HEK293T (cell line): ENCODE data around the gene ASCC1.

Experiments
- CTCF ChIA-PET: fragments of 350-600 bp; formaldehyde crosslinking; extraction: SDS; loops from one replicate; lab custom pipeline; 2021; ENCODE audit warnings: antibody characterized with exemption, inconsistent platforms; lab: Yijun Ruan, JAX
- POLR2A ChIA-PET: fragments of 350-600 bp; formaldehyde crosslinking; extraction: SDS; loops from one replicate; lab custom pipeline; 2020; ENCODE audit warnings: antibody characterized with exemption, inconsistent platforms; lab: Yijun Ruan, JAX
- DNase-seq: peaks from one replicate; pipeline ENCODE4 v3.0.0; 2012; ENCODE audit warnings: mixed read lengths; ENCODE audit errors: extremely low spot score
- ARNT ChIP-seq: fragments of 450-650 bp; IDR thresholded peaks from 2 replicates; pipeline ENCODE4 v1.6.1; 2017; ENCODE audit warnings: mild to moderate bottlenecking
- BHLHE40 ChIP-seq: fragments of 450-650 bp; IDR thresholded peaks from 2 replicates; pipeline ENCODE4 v1.6.1; 2016; ENCODE audit warnings: mild to moderate bottlenecking, moderate library complexity, borderline replicate concordance
- CTBP1 ChIP-seq: fragments of 450-650 bp; IDR thresholded peaks from 2 replicates; pipeline ENCODE4 v1.6.1; 2016; ENCODE audit warnings: borderline replicate concordance
- ELF4 ChIP-seq: fragments of 450-650 bp; IDR thresholded peaks from 2 replicates; pipeline ENCODE4 v1.6.1; 2017; ENCODE audit warnings: antibody characterized with exemption
- FOXA1 ChIP-seq: fragments of 450-650 bp; IDR thresholded peaks from 2 replicates; pipeline ENCODE4 v1.6.1; 2016; ENCODE audit warnings: mild to moderate bottlenecking
- FOXK2 ChIP-seq: fragments of 450-650 bp; IDR thresholded peaks from 2 replicates; pipeline ENCODE4 v1.6.1; 2016; ENCODE audit warnings: mild to moderate bottlenecking
- FOXM1 ChIP-seq: fragments of 450-650 bp; IDR thresholded peaks from 2 replicates; pipeline ENCODE4 v1.6.1; 2017; ENCODE audit warnings: mild to moderate bottlenecking, borderline replicate concordance
- HDGF ChIP-seq: fragments of 450-650 bp; IDR thresholded peaks from 2 replicates; pipeline ENCODE4 v1.6.1; 2017; ENCODE audit warnings: antibody characterized with exemption, borderline replicate concordance
- L3MBTL2 ChIP-seq: fragments of 450-650 bp; conservative IDR thresholded peaks from 2 replicates; pipeline ENCODE4 v1.6.1; 2016; ENCODE audit warnings: mild to moderate bottlenecking
- LEF1 ChIP-seq: fragments of 450-650 bp; IDR thresholded peaks from 2 replicates; pipeline ENCODE4 v1.6.1; 2017; ENCODE audit warnings: mild to moderate bottlenecking, borderline replicate concordance
- NFRKB ChIP-seq: fragments of 450-650 bp; IDR thresholded peaks from 2 replicates; pipeline ENCODE4 v1.6.1; 2016; ENCODE audit warnings: mild to moderate bottlenecking, moderate library complexity
- PKNOX1 ChIP-seq: fragments of 450-650 bp; IDR thresholded peaks from 2 replicates; pipeline ENCODE4 v1.6.1; 2016
- SP1 ChIP-seq: fragments of 450-650 bp; IDR thresholded peaks from 2 replicates; pipeline ENCODE4 v1.6.1; 2017
- SUZ12 ChIP-seq: fragments of 450-650 bp; IDR thresholded peaks from 2 replicates; pipeline ENCODE4 v1.6.1; 2016; ENCODE audit warnings: mild to moderate bottlenecking
- TARDBP ChIP-seq: fragments of 450-650 bp; IDR thresholded peaks from 2 replicates; pipeline ENCODE4 v1.6.1; 2016
- ZNF384 ChIP-seq: fragments of 450-650 bp; IDR thresholded peaks from 2 replicates; pipeline ENCODE4 v1.6.1; 2016

The ASCC1 gene

DNA sequence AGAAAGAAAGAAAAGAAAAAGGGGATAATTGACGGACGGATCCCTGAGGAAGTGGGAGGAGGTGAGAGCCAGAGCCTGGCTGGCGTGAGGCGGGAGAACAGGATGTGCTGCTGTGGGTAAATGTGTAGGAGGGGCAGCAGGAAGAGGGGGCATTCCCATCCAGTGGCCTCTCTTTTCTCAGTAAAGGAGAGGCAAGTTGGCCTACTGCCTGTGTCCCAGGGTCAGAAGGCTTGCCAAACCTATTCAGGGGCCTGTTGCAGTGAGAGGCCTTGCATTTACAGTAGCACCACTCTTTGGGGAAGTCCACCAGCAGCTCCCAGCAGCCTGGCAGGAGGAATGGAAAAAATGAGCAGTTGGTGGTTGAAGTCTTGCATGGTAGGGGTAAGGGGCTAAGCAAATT, 26.6 kb upstream of the ASCC1 start:
- POLR2A ChIA-PET = interaction anchor here (5.7 kb wide), 1 partner anchor 32 kb away, joined by 46 read pairs; the partner anchor contains the start of gene DDIT4
- CTCF ChIA-PET = no interaction called here
- DNase-seq = no peak
- TF ChIP-seq FOXA1 = no peak
- no peak for TF ChIP-seq TARDBP
- TF ChIP-seq LEF1 = no peak
- TF ChIP-seq SUZ12 = no peak
- TF ChIP-seq ZNF384 = no peak
- no peak for TF ChIP-seq ELF4
- TF ChIP-seq PKNOX1 = no peak
- TF ChIP-seq SP1 = no peak
- no peak for TF ChIP-seq L3MBTL2
- TF ChIP-seq FOXM1 = no peak
- TF ChIP-seq NFRKB = no peak
- no peak for TF ChIP-seq ARNT

DNA sequence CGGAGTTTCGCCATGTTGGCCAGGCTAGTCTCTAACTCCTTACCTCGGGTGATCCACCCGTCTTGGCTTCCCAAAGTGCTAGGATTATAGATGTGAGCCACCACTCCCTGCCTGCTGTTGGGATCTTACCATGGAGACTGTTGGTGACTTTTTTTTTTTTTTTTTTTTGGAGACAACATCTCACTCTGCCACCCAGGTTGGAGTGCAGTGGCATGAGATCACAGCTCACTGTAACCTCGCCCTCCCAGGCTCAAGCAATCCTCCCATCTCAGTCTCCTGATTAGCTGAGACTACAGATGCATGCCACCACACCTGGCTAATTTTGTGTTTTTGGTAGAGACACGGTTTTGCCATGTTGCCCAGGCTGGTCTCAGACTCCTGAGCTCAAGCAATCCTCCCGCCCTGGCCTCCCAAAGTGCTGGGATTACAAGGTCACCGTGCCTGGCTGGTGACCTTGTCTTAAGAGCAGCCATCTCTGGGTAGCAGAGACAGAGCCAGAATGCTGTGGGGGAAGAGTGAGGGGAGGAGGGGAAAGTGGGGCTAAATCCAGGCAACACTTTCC, 25.7 kb upstream of the ASCC1 start:
- POLR2A ChIA-PET = interaction anchor here (5.7 kb wide), 1 partner anchor 33 kb away, joined by 46 read pairs; the partner anchor contains the start of gene DDIT4
- DNase-seq = no peak
- CTCF ChIA-PET = interaction anchor here (0.6 to 0.7 kb wide), 2 partner anchors 25 to 33 kb away, joined by 3 to 4 read pairs; no protein-coding TSS in a partner anchor
- no peak for TF ChIP-seq LEF1
- TF ChIP-seq TARDBP = no peak
- TF ChIP-seq CTBP1 = no peak
- TF ChIP-seq L3MBTL2 = no peak
- TF ChIP-seq HDGF = no peak
- no peak for TF ChIP-seq SUZ12
- no peak for TF ChIP-seq SP1
- no peak for TF ChIP-seq FOXM1
- no peak for TF ChIP-seq FOXK2
- no peak for TF ChIP-seq BHLHE40
- no peak for TF ChIP-seq ZNF384
- TF ChIP-seq NFRKB = no peak
- TF ChIP-seq PKNOX1 = no peak
- TF ChIP-seq FOXA1 = no peak
- no peak for TF ChIP-seq ELF4
- TF ChIP-seq ARNT = no peak

- TF ChIP-seq BHLHE40 = no peak
- TF ChIP-seq FOXM1 = no peak
- CTCF ChIA-PET = interaction anchor here (0.6 kb wide), 1 partner anchor 25 kb away, joined by 3 read pairs; the partner anchor contains the start of gene ANAPC16
- no peak for DNase-seq
- POLR2A ChIA-PET = interaction anchor here (5.7 kb wide), 1 partner anchor 34 kb away, joined by 46 read pairs; the partner anchor contains the start of gene DDIT4
These were observed 24.3 kb upstream of the ASCC1 start for GRCh38 chr10:72240371-72240770.

DNA sequence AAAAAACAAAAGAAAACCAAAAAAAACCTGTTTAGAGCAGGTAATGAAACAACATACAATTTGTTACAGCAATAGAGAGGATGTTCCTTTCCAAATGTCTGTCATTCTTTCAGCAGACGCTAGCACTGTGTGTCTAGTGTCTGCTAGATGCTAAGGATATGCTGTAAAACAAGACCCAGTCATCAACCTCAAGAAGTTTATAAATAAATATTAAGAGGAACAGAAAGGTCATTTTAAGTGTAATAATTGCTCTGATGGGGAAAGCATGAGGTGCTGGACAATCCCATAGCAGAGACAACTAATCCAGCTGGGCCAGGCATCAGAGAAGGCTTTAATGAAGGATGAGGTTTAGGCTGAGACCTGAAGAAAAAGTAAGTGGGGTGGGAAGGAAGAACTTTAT, 23.3 kb upstream of the ASCC1 start:
- ChIA-PET CTCF (no interaction called here), POLR2A (interaction anchor here (5.7 kb wide), 1 partner anchor 35 kb away, joined by 46 read pairs; the partner anchor contains the start of gene DDIT4)
- TF ChIP-seq FOXA1 (no peak), PKNOX1 (no peak), ARNT (no peak), ZNF384 (no peak), FOXK2 (no peak), ELF4 (no peak), SP1 (no peak), FOXM1 (no peak), LEF1 (no peak), CTBP1 (no peak), HDGF (no peak), NFRKB (no peak), L3MBTL2 (no peak), BHLHE40 (no peak), TARDBP (no peak), SUZ12 (no peak)
- DNase-seq = no peak

GRCh38 chr10:72238392-72239175, 22.5 kb upstream of the ASCC1 start:
- ChIA-PET CTCF (interaction anchor here (0.6 to 1.0 kb wide), 2 partner anchors 9 to 189 kb away, joined by 3 to 4 read pairs; no protein-coding TSS in a partner anchor), POLR2A (interaction anchor here (1.2 to 3.5 kb wide), 2 partner anchors 23 to 36 kb away, joined by 4 to 32 read pairs; partner anchors contain the start of gene DDIT4)
- DNase-seq = no peak
- no peak for TF ChIP-seq PKNOX1
- no peak for TF ChIP-seq ARNT
- no peak for TF ChIP-seq FOXM1
- no peak for TF ChIP-seq ELF4
- TF ChIP-seq CTBP1 = no peak
- TF ChIP-seq NFRKB = no peak
- TF ChIP-seq BHLHE40 = no peak
